CD4-positive, alpha-beta T cell treated with Interleukin-15 for 1 hour (primary cell): ENCODE measurements around the gene CYP4F11.
"Not testable (repeated sequence)": the region's sequence is repeated elsewhere in the genome, so short reads cannot be mapped to it uniquely, and the experiment has no call there.

ENCODE experiments used
- DNase-seq: peaks from one replicate; pipeline ENCODE4 v3.0.0-alpha.2; 2020

CYP4F11 gene

GRCh38 chr19:15873771-15874170 lies 60.6 kb downstream of the CYP4F11 start:
- DNase-seq: not testable (repeated sequence)

DNA sequence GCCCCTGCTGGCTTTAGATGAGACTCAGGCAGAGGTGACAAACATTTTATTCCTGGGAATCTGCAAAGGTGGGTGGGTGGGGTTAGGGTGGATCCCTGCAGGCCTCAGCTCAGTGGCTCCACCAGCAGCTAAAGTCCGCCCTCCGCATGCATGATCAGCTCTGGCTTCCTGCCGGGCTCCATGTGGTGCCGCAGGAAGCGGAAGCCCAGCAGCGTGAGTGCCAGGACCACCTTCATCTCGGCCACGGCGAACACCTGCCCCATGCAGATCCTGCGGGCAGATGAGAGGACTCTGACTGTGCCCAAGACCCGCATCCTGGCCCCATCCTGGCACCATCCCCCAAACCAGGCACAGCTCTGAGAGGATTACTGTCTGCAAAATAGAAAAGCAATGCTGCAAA lies 62.8 kb downstream of the CYP4F11 start:
- no peak for DNase-seq

- no peak for DNase-seq
Measured at GRCh38 chr19:15869873-15870272, 64.5 kb downstream of the CYP4F11 start.

GRCh38 chr19:15869109-15869555 lies 65.2 kb downstream of the CYP4F11 start:
- peak; percentile 27 for DNase-seq

DNA sequence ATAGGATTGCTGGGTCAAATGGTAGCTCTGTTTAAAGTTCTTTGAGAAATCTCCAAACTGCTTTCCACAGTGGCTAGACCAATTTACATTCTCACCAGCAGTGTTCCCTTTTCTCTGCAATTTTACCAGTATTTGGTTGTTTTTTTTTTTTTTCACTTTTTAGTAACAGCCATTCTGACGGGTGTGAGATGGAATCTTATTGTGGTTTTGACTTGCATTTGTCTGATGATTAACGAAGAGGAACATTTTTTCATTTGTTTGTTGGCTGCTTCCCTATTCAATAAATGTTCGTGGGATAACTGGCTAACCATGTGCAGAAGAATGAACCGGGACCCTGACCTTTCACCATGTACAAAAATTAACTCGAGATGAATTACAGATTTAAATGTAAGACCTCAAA lies 67.7 kb downstream of the CYP4F11 start:
- DNase-seq: no peak

DNA sequence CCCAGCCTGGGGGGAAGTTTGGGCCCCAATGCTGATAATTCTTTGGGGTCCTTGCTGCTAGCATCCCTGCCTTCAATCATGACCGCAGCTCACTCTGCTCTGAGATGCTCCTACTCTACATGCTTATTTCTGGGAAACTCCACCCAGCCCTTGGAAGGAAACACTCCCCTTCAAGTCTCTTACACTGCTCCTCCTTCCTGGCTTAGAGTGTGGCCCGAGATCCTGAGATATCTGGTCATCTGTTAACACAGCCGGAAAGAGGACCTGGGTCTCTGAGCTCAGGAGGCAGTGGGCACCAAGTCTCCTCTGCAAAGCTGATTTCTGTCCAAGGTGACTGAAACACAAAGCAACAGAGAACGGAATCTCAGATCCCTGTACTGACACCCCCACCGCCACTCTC lies 69.5 kb downstream of the CYP4F11 start:
- no peak for DNase-seq

DNA sequence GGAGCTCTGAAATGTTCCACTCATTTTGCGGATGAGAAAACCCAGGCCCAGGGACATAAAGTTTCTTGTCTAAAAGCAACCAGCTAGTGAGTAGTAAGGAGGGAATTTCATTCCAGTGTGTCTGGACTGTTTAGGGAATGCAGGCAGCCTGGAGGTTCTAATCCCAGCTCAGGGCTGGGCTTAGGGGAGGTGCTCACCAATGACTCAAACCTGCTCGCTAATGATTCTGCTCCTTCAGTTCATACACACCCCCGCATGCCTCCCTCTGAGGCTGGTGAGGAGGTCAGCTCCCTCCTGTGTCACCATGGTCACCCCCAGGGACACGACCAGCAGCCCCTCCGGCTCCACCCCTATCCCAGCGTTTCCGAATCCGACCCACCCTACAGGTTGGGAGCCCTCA lies 71.1 kb downstream of the CYP4F11 start:
- no peak for DNase-seq

GRCh38 chr19:15862444-15862843 lies 71.9 kb downstream of the CYP4F11 start:
- no peak for DNase-seq
